Gastrocnemius medialis (tissue), 4 donors: Measurements from ENCODE around the gene EIF5. TPM values are rescaled to one million over a fixed set of nuclear protein-coding genes. Genes with fewer than 3 reads are reported as not detected.
A peak's percentile ranks its signal among the peaks of the same experiment; 100 is the strongest.

Experiments used
- ATAC-seq, 2 donors: fragments of 150-250 bp; one replicate each; pipeline ENCODE4 v1.9.1; 2016
- DNase-seq, 2 donors: peaks; one replicate each; pipeline ENCODE4 v3.0.0-alpha.2; 2019
- H3K27ac ChIP-seq, 4 donors: fragments of 200-600 bp; sonication (generic); 1 replicate in 1 of 4; 2 replicates in 3 of 4; pipeline ENCODE4 v1.5.1; 2016 to 2018; ENCODE audit warnings: mild to moderate bottlenecking in 2 of 4, moderate library complexity in 1 of 4
- H3K27me3 ChIP-seq, 3 donors: fragments of 200-600 bp; sonication (generic) in 2 of 3; 1 replicate in 1 of 3; 2 replicates in 2 of 3; pipeline versions ENCODE4 v1.5.1 to v1.6.0; 2016 to 2019; ENCODE audit warnings: mild to moderate bottlenecking in 1 of 3, moderate library complexity in 1 of 3
- H3K36me3 ChIP-seq, 2 donors: fragments of 200-600 bp; sonication (generic) in 1 of 2; one replicate each; pipeline ENCODE4 v1.5.1; 2017 to 2018
- H3K4me1 ChIP-seq, 2 donors: fragments of 200-600 bp; sonication (generic) in 1 of 2; one replicate each; pipeline ENCODE4 v1.5.1; 2016 to 2017; ENCODE audit warnings: mild to moderate bottlenecking in 2 of 2
- H3K4me3 ChIP-seq, 4 donors: fragments of 200-600 bp; sonication (generic) in 3 of 4; 1 replicate in 1 of 4; 2 replicates in 3 of 4; pipeline ENCODE4 v1.5.1; 2016 to 2019; ENCODE audit warnings: mild to moderate bottlenecking in 2 of 4
- H3K9me3 ChIP-seq, 3 donors: fragments of 200-600 bp; sonication (generic) in 2 of 3; 1 replicate in 1 of 3; 2 replicates in 2 of 3; pipeline ENCODE4 v1.5.1; 2016 to 2019
- POLR2A ChIP-seq, 2 donors: fragments of 450-650 bp; IDR thresholded peaks; one replicate each; pipeline ENCODE4 v1.6.1; 2017; ENCODE audit warnings: antibody characterized with exemption in 2 of 2, mild to moderate bottlenecking in 2 of 2, moderate library complexity in 2 of 2
- in situ Hi-C, 4 donors: fragments of 200-750 bp; cut with MboI; loops; one replicate each; pipeline versions ENCODE4 v1.15.0 to v1.8.0; 2017; ENCODE audit warnings: low sequenced_read_pairs in 4 of 4
- intact Hi-C: fragments of 100-400 bp; cut with DNase I; formaldehyde crosslinking; loops from one replicate; pipeline ENCODE4 v1.15.1; 2023; ENCODE audit warnings: low total_unique reads
- total RNA-seq, 4 donors: library from RNA; depleted of rRNA; stranded (reverse); fragments of >200 nt; gene quantifications; one replicate each; pipeline versions ENCODE4 v1.1.0 to v1.2.3, GENCODE V29; 2016
- TF ChIP-seq, protein P1 (sequence below), 5 experiments: fragments of 450-650 bp in 3 of 5; fragments of 200-600 bp in 2 of 5; sonication (generic) in 2 of 5; IDR thresholded peaks in 4 of 5; conservative IDR thresholded peaks in 1 of 5; 1 replicate in 4 of 5; 2 replicates in 1 of 5; pipeline ENCODE4 v1.5.1; 2016 to 2019; ENCODE audit warnings: antibody characterized with exemption in 5 of 5, mild to moderate bottlenecking in 3 of 5, moderate library complexity in 3 of 5

Gene EIF5
- total RNA-seq, 4 donors from 2014 or later = 313 to 538 (median 374) TPM

DNA sequence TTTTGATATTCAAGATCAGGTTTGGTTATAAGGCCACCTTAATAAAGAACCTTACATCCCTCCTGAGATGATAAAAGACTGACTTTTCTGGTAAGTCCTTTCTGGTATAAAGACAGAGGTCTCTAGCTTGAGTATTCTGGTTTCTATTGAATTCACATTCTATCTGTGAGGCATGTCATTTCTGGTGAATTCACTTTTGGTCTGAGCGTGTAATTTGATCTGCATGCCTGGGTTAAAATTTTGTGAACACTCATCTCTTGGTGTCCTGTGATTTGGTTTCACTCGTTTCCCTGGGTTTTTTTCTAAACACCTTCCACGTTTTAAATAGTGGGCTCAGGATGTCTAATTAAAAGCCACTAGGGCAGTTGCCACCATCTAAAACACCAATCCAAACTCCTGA, 12.2 kb downstream of the EIF5 start:
- no peak for ATAC-seq
- Histone ChIP-seq H3K27me3 (no peaks in the 10 kb centered on the region), H3K27ac (no peak overlapping the region), H3K4me1 (no peaks in the 10 kb centered on the region), H3K9me3 (no peaks in the 10 kb centered on the region), H3K4me3 (no peak overlapping the region), H3K36me3 (peaks cover 0 to 37% of the 10 kb centered on the region in 2 donors)
- TF ChIP-seq, protein P1, sequence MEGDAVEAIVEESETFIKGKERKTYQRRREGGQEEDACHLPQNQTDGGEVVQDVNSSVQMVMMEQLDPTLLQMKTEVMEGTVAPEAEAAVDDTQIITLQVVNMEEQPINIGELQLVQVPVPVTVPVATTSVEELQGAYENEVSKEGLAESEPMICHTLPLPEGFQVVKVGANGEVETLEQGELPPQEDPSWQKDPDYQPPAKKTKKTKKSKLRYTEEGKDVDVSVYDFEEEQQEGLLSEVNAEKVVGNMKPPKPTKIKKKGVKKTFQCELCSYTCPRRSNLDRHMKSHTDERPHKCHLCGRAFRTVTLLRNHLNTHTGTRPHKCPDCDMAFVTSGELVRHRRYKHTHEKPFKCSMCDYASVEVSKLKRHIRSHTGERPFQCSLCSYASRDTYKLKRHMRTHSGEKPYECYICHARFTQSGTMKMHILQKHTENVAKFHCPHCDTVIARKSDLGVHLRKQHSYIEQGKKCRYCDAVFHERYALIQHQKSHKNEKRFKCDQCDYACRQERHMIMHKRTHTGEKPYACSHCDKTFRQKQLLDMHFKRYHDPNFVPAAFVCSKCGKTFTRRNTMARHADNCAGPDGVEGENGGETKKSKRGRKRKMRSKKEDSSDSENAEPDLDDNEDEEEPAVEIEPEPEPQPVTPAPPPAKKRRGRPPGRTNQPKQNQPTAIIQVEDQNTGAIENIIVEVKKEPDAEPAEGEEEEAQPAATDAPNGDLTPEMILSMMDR (IDR thresholded peaks at IDR 0.05 in 4 of 5, conservative IDR thresholded peaks at IDR 0.05 in 1 of 5) = no peak
- TF ChIP-seq POLR2A (IDR thresholded peaks at IDR 0.05) = no peak
- intact Hi-C loops = no loop called here
- in situ Hi-C loops = no loop called here
- DNase-seq = no peak

DNA sequence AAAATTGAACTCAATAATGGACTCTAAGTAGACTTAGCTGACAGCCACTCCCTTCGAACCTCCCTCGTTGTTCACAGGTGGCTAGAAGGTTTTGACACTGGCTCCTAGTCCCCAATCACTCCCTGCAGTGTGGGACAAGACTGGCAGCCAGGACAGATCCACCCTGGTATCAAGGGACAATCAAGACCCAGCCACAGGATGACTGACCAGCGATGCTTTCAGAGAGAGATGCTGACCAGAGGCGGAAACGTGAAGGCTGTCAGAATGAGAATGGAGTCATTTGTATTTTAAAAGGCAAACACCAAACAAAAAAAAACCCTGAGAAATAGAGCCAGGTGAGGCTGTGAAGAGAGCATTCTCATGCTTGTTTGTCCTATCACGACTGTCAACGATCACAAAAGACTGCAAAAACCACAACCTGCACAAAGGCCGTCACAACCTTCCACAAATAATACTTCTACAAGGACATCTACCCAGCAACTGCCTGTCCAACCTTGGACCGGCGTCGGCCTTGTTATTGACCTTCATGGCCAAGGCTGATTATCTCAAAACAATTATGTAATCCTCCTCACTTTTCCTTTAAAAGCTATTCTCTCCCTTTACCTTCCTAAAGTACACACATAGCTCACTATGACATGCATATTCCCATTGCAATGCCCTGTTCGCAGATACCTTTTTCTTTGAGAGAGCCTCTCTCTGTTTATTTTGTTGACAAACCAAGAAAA, 13.2 kb downstream of the EIF5 start:
- Histone ChIP-seq H3K4me1 (no peaks in the 10 kb centered on the region), H3K27me3 (no peaks in the 10 kb centered on the region), H3K9me3 (no peaks in the 10 kb centered on the region), H3K36me3 (peaks cover 0 to 27% of the 10 kb centered on the region in 2 donors), H3K4me3 (no peak overlapping the region), H3K27ac (no peak overlapping the region)
- intact Hi-C loops (no loop called here), in situ Hi-C loops (no loop called here)
- TF ChIP-seq POLR2A (IDR thresholded peaks at IDR 0.05) = no peak
- TF ChIP-seq, protein P1 (IDR thresholded peaks at IDR 0.05 in 4 of 5, conservative IDR thresholded peaks at IDR 0.05 in 1 of 5) = no peak
- DNase-seq (no peak), ATAC-seq (peak in 1 of 2 donors; percentile 18)

DNA sequence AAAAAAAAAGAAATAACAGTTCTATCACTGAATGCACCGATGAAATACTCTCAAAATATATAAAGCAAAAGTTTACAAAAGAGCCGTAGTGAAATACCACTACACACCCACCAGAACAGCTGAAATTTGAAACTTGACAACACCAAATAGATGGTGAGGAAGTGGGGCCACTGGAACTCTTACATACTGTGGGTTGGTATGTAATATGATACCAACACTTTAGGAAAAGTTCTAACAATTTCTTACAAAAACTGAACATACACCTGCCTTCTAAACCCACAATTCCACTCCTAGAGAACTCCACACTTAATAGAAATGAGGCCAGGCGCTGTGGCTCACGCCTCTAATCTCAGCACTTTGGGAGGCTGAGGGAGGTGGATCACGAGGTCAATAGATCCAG, 14.1 kb downstream of the EIF5 start:
- peaks cover 0 to 18% of the 10 kb centered on the region in 2 donors for H3K36me3 ChIP-seq
- DNase-seq (no peak), ATAC-seq (no peak)
- H3K27me3 ChIP-seq = no peaks in the 10 kb centered on the region
- H3K4me3 ChIP-seq = no peak overlapping the region
- TF ChIP-seq, protein P1 (IDR thresholded peaks at IDR 0.05 in 4 of 5, conservative IDR thresholded peaks at IDR 0.05 in 1 of 5) = no peak
- TF ChIP-seq POLR2A (IDR thresholded peaks at IDR 0.05) = no peak
- H3K4me1 ChIP-seq = no peaks in the 10 kb centered on the region
- intact Hi-C loops = no loop called here
- H3K9me3 ChIP-seq = no peaks in the 10 kb centered on the region
- in situ Hi-C loops = no loop called here
- no peak overlapping the region for H3K27ac ChIP-seq

DNA sequence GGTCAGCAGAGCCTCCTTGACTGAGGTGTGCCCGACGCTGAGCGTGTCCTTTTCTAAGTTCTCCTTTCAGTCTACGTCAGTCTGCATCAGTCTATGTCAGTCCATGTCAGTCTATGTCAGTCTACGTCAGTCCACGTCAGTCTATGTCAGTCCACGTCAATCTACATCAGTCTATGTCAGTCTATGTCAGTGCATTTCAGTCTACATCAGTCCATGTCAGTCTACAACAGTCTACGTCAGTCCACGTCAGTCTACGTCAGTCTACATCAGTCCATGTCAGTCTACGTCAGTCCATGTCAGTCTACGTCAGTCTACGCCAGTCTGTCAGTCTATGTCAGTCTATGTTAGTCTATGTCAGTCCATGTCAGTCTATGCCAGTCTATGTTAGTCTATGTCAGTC, 15.9 kb downstream of the EIF5 start:
- intact Hi-C loops = no loop called here
- no peak for DNase-seq
- in situ Hi-C loops = no loop called here

More for the DNA sequence above, 15.9 kb downstream of the EIF5 start:
- no peaks in the 10 kb centered on the region for H3K4me1 ChIP-seq
- no peak overlapping the region for H3K27ac ChIP-seq
- no peaks in the 10 kb centered on the region for H3K36me3 ChIP-seq
- no peak for TF ChIP-seq POLR2A (IDR thresholded peaks at IDR 0.05)
- TF ChIP-seq, protein P1 (IDR thresholded peaks at IDR 0.05 in 4 of 5, conservative IDR thresholded peaks at IDR 0.05 in 1 of 5) = no peak
- no peak for ATAC-seq
- no peaks in the 10 kb centered on the region for H3K27me3 ChIP-seq
- no peaks in the 10 kb centered on the region for H3K9me3 ChIP-seq
- no peak overlapping the region for H3K4me3 ChIP-seq
